NCI-H510A treated with DMSO at 0.1 percent for 48 hours (cell line): ENCODE data around the gene RALY.

Experiments
- DNase-seq: peaks from one replicate; lab custom pipeline; 2025; lab: John Stamatoyannopoulos, UW

Gene RALY

DNA sequence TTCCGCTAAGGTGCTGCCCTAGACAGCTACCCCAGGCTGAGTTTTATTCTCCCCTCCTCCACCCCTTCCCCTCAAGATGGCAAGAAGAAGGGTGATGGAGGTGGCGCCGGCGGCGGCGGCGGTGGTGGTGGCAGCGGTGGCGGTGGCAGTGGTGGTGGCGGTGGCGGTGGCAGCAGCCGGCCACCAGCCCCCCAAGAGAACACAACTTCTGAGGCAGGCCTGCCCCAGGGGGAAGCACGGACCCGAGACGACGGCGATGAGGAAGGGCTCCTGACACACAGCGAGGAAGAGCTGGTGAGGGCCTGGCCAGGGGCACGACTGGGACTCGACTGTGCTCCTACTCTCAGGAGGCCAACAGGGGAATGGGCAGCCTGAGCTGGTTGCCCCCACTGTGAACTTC lies 83.2 kb downstream of the RALY start:
- no peak for DNase-seq

DNA sequence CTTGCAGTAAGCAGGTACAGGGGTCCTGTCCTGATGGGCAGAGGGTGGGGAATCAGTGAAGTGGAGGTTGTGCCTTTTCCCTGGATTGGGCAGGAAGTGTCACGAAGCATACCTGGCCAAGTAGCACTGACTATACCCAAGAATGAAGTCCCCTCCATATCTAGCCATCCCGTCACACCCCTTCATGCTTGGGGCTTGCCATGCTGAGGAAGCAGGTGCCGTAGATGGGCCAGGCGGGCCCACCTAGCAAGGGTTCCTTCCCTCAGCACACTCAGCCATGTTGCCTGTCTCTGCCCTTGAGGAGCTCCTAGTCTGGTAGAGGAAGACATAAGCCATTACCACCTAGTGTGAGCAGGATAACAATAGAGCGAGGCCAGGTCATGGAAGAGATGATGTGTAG lies 84.8 kb downstream of the RALY start:
- DNase-seq: no peak

DNA sequence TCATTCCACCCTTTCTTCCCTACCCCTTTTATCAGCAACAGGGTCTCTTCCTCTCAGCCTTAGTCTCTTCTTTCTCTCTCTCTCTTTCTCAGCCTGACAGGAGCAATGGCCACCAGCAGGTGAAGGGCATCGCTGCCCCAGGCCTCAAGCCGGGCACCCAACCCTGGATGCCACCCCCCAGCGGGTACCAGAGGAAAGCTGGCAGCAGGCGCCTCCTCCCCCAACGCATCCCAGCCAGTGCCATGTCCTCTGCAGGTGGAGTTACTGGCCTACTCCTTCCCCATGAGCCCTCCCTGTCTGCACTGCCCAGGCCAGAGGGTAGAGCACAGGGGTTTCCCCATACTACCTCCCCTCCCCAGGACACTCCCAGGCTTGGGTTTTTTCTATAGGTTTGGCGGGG lies 86.1 kb downstream of the RALY start:
- DNase-seq: no peak

DNA sequence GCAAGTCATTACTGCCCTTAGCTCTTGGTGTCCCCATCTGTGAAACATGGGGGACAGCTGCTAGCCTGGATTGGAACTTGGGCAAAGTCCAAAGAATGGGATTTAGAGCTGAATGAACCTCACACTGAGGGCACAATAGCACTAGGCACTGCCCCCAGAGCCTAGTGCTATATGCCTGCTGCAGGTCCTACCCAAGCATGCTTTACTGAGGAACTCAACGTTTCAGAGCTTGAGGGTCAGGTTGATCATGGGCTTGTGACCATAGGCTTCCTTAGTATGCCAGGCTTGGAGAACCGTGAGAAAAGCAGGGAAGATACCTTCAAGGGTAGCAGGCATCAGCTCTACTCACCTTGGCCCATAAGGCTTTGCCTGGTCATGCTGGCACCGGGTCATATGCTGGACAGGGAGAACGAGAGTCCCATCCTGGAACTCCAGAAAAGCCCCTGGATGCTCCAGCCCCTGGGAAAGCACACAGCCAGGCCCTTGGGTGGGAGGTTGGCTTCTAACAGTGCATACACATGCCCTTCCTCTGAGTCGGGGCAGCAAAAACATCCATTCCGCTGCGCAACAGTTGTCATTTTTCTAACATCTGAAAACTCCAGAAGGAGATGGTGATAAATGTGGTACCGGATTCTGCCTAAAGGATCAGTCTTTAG lies 88.6 kb downstream of the RALY start:
- no peak for DNase-seq

DNA sequence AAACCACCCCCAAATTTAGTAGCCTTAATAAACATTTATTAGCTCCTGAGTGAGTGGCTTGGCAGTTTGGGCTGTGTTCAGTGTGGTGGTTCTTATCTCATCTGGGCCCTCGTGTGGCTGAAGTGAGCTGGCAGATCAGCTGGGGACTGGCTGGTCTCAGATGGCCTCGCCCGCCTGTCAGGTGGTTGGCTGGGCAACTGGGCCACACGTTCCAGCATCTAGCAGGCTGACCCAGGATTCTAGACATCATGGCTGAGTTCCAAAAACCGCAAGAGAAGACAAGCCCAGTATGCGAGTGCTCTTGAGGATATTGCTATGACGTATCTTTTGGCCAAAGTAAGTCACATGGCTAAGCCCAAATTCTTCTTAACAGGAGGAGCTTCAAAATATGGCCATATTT lies 89.4 kb downstream of the RALY start:
- peak; percentile 26 for DNase-seq

DNA sequence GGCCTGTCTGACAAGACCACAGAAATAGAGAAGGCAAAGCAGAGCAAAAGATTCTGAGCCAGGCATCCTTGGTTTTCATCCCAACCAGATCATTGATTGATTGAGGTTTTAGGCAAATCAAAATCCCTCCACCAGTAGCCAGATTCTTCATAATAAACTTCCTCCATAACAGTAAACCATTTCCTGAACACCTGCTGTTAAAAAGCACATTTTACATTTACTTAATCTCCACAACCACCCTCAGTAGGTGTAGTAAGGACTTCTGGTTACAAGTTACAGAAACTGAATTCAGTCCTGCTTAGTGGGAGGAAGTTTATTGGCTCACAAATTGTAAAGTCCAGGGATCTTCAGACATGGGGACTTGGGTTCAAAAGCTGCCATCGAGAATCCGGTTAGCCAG lies 90.1 kb downstream of the RALY start:
- DNase-seq: no peak

DNA sequence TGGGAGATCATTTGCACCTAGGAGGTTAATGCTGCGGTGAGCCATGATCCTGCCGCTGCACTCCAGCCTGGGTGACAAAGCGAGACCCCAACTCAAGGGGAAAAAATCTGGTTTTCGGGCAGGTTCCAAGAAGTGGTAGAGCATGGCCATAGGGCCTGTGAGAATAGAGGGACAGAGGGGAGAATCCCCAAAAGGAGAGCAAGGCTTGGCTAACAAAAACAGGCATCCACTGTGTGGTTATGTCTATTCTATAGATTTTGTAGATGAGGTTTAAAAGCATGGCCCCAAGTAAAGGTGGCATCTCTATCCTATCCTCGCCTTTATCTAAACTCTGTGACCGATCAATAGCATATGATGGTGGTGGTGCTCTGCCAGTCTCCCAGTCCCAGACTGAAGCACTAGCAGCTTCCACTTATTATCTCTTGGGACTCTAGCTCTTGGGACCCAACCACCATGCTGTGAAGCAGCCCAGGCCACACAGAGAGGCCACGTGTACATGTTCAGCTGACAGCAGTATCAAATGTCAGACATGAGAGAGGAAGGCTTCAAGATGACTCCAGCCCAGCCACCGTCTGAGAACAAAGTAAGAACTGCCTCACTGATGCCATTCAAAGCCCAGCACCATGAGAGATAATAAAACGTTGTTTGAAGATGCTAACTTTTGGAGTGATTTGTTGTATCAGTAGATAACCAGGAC lies 90.7 kb downstream of the RALY start:
- DNase-seq: peak; percentile 68

DNA sequence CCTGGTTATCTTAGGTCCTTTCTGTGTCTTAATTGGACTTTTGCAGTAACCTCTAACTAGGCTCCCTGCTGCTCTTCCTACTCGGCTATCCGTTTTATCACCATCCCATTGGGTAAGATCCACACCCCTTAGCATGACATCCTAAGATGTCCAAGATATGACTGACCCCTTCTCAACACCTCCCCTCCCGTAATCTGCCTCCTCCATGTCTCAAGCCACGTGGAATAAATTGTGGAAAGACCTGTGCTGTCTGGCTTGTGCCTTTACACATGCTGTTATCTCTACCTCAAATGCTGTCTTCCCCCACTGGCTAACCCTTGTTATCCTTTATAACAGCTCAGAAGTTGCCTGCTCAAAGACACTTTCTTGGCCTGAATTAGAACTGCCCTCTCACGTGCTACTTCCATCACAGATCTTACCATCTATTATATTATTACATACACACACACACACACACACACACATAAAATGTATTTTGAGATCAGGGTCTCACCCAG lies 91.9 kb downstream of the RALY start:
- no peak for DNase-seq

DNA sequence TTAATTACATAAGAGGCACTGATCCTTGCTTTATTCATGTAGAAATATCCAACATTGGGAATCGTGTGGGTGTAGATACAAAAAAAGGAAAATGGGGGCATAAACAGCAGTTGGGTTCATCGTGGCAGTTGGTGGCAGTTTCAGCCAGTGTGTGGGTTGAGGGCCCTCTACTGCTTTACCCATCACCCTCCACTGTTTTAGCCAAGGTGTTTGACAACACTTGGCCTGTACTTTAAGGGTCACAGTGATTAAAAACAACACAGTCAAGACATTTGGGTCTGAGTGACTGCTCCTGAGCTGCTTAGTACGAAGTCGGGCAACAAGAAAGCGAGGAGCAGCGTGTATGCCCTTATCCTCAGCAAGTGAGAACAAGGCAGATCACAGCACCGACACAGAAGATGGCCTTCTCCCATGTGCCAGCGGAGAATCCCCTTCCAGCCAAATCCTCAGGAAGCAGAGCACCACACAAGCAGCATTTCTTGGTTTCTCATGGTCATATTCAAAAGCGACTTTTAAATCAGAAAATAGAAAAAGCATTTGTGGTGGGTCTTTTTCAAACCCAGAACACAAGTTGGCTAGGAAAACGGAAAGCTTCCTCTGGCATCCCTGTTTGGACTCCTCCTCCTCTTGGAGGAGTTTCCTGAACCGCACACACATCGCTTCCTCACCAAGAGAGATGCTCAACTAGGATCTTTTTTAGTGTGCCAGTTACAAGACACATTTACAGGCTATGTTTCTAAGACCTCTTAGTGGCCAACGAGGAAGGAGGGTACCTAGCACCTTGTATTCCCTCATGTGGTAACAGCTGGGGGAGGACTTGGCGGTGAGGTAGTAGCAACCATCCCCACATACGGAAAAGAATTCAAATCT lies 94.8 kb downstream of the RALY start:
- DNase-seq: no peak

DNA sequence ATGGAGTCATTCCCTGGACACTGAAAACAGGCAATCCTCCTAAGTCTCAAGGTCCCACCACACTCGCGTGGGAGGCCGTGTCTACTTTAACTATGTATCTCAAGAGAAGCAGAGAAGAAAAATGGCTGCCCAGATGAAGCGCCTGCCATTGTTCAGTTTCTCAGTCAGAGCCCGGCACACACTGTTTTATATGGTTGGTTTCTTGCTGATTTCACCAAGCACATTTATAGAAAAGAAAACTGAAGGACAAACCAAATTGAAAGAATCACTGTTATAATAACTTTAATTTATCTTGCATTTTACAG lies 95.4 kb downstream of the RALY start:
- no peak for DNase-seq

DNA sequence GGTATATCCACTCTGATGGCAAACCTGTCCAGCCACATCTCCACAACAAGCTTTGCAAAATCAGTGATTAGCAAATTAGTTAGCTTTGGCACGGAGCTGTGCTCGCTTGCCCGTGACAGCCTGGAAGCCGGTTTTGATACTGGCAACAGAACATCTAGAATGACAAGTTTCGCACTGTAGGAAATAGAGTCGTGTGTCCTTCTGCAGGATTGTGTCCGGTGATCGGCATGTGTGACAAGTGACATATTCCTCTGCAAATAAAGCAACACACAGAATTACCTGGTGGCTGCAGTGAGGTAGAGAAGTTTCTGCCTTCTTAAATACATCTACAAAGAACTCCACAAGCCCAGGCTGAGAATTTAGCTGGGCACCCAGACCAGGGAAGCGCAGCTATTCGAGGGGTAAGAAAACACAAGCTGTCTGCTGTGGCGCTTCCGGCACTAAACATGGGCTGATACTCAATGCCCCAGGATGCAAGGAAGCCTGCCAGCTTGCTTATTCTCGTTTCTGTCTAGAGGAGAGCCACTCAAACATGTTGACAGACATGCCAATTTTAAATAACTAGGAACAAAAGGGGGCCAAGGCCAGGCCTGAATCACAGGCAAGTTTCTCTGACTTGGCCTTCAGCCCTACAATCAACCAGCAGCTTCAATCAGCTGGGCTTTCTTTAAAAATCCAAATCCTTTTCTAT lies 96.1 kb downstream of the RALY start:
- DNase-seq: peak; percentile 58

DNA sequence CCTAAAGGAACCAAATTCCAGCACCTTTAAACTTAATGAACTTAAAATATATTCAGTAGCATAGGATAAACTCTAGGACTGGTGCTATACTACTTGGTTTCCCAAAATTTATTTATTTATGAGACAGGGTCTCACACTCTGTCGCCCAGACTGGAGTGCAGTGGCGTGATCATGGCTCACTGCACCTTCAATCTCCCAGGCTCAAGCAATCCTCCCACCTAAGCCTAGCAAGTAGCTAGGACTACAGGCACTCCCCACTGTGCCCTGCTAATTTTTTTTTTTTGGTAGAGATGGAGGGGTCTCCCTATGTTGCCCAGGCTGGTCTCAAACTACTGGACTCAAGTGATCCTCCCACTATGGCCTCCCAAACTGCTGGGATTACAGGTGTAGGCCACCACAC lies 96.9 kb downstream of the RALY start:
- DNase-seq: no peak

DNA sequence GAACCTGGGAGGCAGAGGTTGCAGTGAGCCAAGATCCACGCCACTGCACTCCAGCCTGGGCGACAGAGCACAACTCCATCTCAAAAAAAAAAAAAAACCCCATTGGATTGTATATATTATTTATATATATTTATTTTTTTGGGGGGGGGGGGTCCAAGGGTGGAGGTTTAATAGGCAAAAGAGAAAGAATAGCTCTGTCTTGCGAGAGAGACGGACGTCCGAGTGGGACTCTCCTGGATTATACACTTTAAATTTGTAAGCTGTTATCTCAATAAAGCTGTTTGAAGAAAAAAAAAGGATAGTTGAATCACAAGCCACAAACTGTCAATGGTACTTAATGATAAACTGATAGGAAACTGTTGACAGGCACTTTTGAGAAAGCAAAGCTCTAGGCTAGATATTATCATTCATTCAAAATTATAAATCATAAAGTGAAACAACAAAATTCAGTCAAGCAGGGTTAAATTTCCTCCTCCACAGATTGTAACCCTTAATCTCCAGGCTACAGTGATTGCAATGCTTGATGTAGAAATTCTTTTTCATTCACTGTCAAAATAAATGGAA lies 98.0 kb downstream of the RALY start:
- DNase-seq: no peak

DNA sequence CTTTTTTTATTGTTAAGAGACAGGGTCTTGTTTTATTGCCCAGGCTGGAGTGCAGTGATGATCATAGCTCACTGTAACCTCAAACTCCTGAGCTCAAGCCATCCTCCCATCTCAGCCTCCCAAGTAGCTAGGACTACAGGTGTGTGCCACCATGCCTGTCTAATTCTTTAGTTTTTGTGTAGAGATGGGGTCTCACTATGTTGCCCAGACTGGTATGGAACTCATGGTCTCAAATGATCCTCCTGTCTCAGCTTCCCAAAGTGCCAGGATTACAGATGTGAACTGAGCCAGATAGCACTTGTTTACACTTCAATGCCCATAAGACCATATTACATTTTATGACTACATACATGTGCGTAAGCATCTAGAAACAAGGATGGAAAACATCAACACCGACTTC lies 100.2 kb downstream of the RALY start:
- DNase-seq: no peak

DNA sequence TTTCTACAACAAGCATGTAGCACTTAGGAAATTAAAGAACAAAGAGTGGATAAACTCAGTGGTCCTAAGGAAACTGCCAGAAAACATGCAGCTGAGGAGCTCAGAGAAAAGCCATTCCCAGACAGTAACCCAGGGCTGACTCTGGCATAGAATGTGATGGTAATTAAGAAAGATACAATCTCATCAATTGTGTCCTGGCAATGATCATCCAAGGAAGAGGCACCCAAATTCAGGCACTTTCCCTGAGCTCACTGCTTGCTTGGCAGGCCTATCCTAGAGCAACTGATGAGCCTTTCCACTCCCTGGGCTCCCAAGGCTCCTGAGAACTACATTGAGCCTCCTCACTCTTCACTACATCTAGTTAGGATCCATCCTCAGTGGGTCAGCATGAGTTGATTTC lies 102.1 kb downstream of the RALY start:
- DNase-seq: no peak

DNA sequence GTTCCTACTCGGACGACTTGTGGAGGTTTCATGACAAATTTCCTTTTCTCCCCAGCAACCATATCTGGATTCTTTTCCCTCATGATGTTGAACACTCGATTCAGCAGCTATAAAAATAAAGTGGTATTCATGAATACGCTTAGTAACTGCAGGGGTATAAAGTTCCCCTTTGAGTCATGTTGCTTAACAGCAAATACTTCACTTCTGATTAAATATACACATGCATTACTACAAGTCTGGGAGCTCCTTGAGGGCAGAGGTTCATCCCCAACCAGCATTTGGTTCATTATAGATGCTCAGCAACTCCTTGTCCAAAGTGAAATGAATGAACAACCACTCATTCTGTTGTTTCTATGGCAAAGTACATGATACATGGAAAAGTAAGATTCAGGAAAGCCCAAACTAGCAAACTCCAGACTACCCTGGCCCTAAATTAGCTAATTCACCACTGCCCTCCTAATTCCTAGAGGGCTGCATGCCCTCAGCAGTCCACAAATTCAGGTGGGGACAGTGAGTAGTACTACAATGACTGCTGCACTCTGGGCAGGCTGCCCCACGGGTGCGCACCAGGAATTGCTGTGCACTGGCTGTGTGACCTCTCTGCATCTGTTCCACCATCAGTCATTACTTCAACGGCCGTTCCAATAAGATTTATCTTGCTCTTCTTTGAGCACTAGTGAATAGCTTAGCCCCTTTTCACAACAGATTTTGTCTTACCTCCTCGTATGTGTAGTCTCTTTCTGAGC lies 103.2 kb downstream of the RALY start:
- DNase-seq: no peak

DNA sequence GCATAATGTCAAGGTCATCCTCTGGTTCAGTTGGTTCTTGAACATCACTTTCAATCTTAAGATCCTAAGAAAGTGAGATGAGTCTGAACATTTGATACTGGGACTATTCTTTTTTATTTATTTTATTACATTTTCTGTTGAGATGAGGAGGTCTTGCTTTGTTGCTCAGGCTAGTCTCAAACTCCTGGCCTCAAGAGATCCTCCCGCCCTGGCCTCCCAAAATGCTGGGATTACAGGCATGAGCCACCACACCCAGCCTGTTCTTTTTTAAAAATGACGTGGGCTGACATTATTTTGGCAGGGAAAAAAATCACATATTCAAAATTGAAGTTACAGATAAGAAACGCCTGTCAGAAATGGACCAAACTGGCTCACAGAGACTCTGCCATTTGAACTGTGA lies 104.9 kb downstream of the RALY start:
- no peak for DNase-seq

DNA sequence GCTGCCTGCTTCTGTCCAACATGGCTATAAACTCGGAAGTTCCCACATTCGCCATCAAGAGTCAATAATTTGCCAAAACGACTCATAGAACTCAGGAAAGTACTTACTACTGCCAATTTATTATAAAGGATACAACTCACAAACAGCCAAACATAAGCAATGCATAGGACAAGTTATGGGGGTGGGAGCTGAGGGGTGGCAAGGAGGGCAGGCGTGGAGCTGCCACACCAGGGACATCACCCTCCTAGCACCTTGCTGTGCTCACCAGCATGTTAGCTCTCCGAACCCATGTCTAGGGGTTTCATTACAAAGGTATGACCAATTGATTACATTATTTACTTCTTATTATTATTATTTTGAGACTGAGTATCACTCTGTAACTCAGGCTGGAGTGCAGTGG lies 106.0 kb downstream of the RALY start:
- no peak for DNase-seq

DNA sequence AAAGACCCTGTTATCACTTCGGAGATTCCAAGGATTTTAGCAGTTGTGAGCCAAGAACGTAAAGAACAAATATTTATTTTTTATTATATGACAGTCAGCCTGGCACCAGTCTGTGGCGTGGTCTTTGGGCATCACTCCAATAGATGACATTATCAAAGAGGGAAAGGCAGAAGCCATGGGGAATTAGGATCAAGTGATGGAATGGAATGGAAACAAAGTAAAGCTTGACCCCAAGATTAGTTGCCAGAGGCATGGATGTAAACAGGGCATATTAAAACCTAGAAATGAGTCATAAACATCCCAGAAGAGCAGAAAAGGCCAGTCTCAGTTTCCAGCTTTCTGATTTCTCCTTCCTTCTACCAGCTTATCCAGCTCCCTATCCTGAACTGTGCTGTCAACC lies 106.9 kb downstream of the RALY start:
- DNase-seq: no peak

DNA sequence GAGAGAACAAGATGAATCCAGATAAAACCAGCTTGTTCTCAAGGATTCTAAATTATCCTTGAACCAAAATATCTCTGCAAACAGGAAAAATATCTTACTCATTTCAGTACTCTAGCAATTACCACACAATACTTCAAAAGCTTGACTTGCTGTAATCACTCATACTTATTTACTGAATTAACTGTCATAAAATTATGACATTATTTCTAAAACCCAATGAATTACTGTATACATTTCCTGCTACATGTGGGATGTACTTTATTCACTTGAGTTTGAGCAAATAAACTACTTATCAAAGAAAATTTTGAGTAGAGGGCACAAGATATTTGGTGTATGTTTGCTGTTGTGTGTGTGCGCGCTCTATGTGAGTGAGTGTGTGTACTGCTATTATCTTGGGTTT lies 108.6 kb downstream of the RALY start:
- no peak for DNase-seq

DNA sequence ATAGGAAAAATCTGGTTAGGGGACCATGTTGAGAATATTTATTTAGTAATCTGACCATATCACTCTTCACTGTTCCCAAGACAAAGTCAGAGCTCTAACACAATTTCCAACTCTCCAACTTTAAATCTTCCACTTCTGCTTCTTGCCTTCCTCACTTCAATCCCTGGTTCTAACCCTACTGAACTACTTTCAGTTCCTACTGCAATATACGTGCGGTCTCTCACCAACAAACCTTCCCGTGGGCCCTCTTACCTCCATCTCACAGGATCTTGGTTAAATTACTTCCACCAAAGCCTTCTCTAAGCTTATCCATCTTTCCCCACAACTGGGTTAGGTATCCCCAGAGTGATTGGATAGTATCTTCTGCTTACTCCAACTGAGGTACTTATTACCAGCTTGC lies 110.3 kb downstream of the RALY start:
- no peak for DNase-seq
